ENCODE measurements around the gene RAI14. TPM values are rescaled to one million over a fixed set of nuclear protein-coding genes. Genes with fewer than 3 reads are reported as not detected.

Gene RAI14
- total RNA-seq, 1 experiment from 2014 or later, result 23.6 TPM

- Histone ChIP-seq H3K9me3 (ENCODE audit: low read depth, low read length, poor library complexity, severe bottlenecking) (no peaks in the 10 kb centered on the region), H3K27ac (ENCODE audit: low read depth, low read length, poor library complexity, severe bottlenecking) (no peak overlapping the region), H3K27me3 (replicated peaks; ENCODE audit: insufficient read depth, low read depth, low read length, poor library complexity) (no peaks in the 10 kb centered on the region), H3K4me1 (ENCODE audit: insufficient read depth, low read length, poor library complexity, severe bottlenecking) (peaks cover 27% of the 10 kb centered on the region), H3K36me3 (ENCODE audit: insufficient read depth, low read length, poor library complexity, severe bottlenecking) (no peaks in the 10 kb centered on the region), H3K4me3 (ENCODE audit: low read depth, low read length, poor library complexity, severe bottlenecking) (no peak overlapping the region)
- BruUV-seq (replicated peaks), result no TSS peak
- intact Hi-C loops (cut with micrococcal nuclease; ENCODE audit: unreplicated experiment), result no loop called here
- CTCF ChIA-PET, result no interaction called here
- POLR2A ChIA-PET (ENCODE audit: low non-redundant PET), result no interaction called here
- TF ChIP-seq CTCF (conservative IDR thresholded peaks at IDR 0.05; ENCODE audit: low read depth, low read length) (no peak), EZH2 (IDR thresholded peaks at IDR 0.05; ENCODE audit: borderline replicate concordance, low read depth, low read length, poor library complexity, severe bottlenecking) (no peak)
- peak; percentile 48 for DNase-seq (ENCODE audit: low spot score)
Observed at GRCh38 chr5:34609951-34610441, 46.1 kb upstream of the RAI14 start.

GRCh38 chr5:34610546-34610945 lies 45.6 kb upstream of the RAI14 start:
- POLR2A ChIA-PET (ENCODE audit: low non-redundant PET), result no interaction called here

GRCh38 chr5:34611464-34612415 lies 44.4 kb upstream of the RAI14 start:
- intact Hi-C loops (cut with micrococcal nuclease; ENCODE audit: unreplicated experiment), result no loop called here
- Histone ChIP-seq H3K4me1 (ENCODE audit: insufficient read depth, low read length, poor library complexity, severe bottlenecking) (peaks cover 27% of the 10 kb centered on the region), H3K9me3 (ENCODE audit: low read depth, low read length, poor library complexity, severe bottlenecking) (no peaks in the 10 kb centered on the region), H3K27ac (ENCODE audit: low read depth, low read length, poor library complexity, severe bottlenecking) (no peak overlapping the region), H3K27me3 (replicated peaks; ENCODE audit: insufficient read depth, low read depth, low read length, poor library complexity) (no peaks in the 10 kb centered on the region), H3K4me3 (ENCODE audit: low read depth, low read length, poor library complexity, severe bottlenecking) (no peak overlapping the region), H3K36me3 (ENCODE audit: insufficient read depth, low read length, poor library complexity, severe bottlenecking) (no peaks in the 10 kb centered on the region)
- POLR2A ChIA-PET (ENCODE audit: low non-redundant PET), result no interaction called here
- no peak for DNase-seq (ENCODE audit: low spot score)
- TF ChIP-seq EZH2 (IDR thresholded peaks at IDR 0.05; ENCODE audit: borderline replicate concordance, low read depth, low read length, poor library complexity, severe bottlenecking), result no peak
- no peak for TF ChIP-seq CTCF (conservative IDR thresholded peaks at IDR 0.05; ENCODE audit: low read depth, low read length)
- no TSS peak for BruUV-seq (replicated peaks)
- CTCF ChIA-PET, result no interaction called here

More at GRCh38 chr5:34610546-34610945, 45.6 kb upstream of the RAI14 start:
- BruUV-seq (replicated peaks), result no TSS peak
- intact Hi-C loops (cut with micrococcal nuclease; ENCODE audit: unreplicated experiment), result no loop called here
- H3K27ac ChIP-seq (ENCODE audit: low read depth, low read length, poor library complexity, severe bottlenecking), result no peak overlapping the region
- no peaks in the 10 kb centered on the region for H3K9me3 ChIP-seq (ENCODE audit: low read depth, low read length, poor library complexity, severe bottlenecking)
- no peak for DNase-seq (ENCODE audit: low spot score)
- CTCF ChIA-PET, result no interaction called here
- H3K36me3 ChIP-seq (ENCODE audit: insufficient read depth, low read length, poor library complexity, severe bottlenecking), result no peaks in the 10 kb centered on the region
- peaks cover 27% of the 10 kb centered on the region for H3K4me1 ChIP-seq (ENCODE audit: insufficient read depth, low read length, poor library complexity, severe bottlenecking)
- H3K27me3 ChIP-seq (replicated peaks; ENCODE audit: insufficient read depth, low read depth, low read length, poor library complexity), result no peaks in the 10 kb centered on the region
- TF ChIP-seq CTCF (conservative IDR thresholded peaks at IDR 0.05; ENCODE audit: low read depth, low read length) (no peak), EZH2 (IDR thresholded peaks at IDR 0.05; ENCODE audit: borderline replicate concordance, low read depth, low read length, poor library complexity, severe bottlenecking) (no peak)
- no peak overlapping the region for H3K4me3 ChIP-seq (ENCODE audit: low read depth, low read length, poor library complexity, severe bottlenecking)

All from A673 (cell line).